ENCODE measurements around the gene ZNF789.

The ZNF789 gene

GRCh38 chr7:99449326-99449725, 23.4 kb upstream of the ZNF789 start:
- no peak for DNase-seq (ENCODE audit: low read depth)
- TF ChIP-seq CTCF (IDR thresholded peaks at IDR 0.05; ENCODE audit: low read length, missing control alignments), result no peak
- no peak overlapping the region for H3K4me3 ChIP-seq (replicated peaks; ENCODE audit: low read depth, low read length)

GRCh38 chr7:99451936-99452335, 20.8 kb upstream of the ZNF789 start:
- DNase-seq (ENCODE audit: low read depth), result no peak
- no peak for TF ChIP-seq CTCF (IDR thresholded peaks at IDR 0.05; ENCODE audit: low read length, missing control alignments)
- no peak overlapping the region for H3K4me3 ChIP-seq (replicated peaks; ENCODE audit: low read depth, low read length)

GRCh38 chr7:99452541-99452940, 20.1 kb upstream of the ZNF789 start:
- DNase-seq (ENCODE audit: low read depth), result no peak
- no peak overlapping the region for H3K4me3 ChIP-seq (replicated peaks; ENCODE audit: low read depth, low read length)
- TF ChIP-seq CTCF (IDR thresholded peaks at IDR 0.05; ENCODE audit: low read length, missing control alignments), result no peak

- no peak for DNase-seq (ENCODE audit: low read depth)
- no peak overlapping the region for H3K4me3 ChIP-seq (replicated peaks; ENCODE audit: low read depth, low read length)
- TF ChIP-seq CTCF (IDR thresholded peaks at IDR 0.05; ENCODE audit: low read length, missing control alignments), result no peak
Observed at GRCh38 chr7:99453105-99453504, 19.6 kb upstream of the ZNF789 start.

- no peak overlapping the region for H3K4me3 ChIP-seq (replicated peaks; ENCODE audit: low read depth, low read length)
- no peak for TF ChIP-seq CTCF (IDR thresholded peaks at IDR 0.05; ENCODE audit: low read length, missing control alignments)
- no peak for DNase-seq (ENCODE audit: low read depth)
Observed at GRCh38 chr7:99455874-99456273, 16.8 kb upstream of the ZNF789 start.

- DNase-seq (ENCODE audit: low read depth), result no peak
- TF ChIP-seq CTCF (IDR thresholded peaks at IDR 0.05; ENCODE audit: low read length, missing control alignments), result no peak
- no peak overlapping the region for H3K4me3 ChIP-seq (replicated peaks; ENCODE audit: low read depth, low read length)
Observed at GRCh38 chr7:99456288-99456687, 16.4 kb upstream of the ZNF789 start.

- H3K4me3 ChIP-seq (replicated peaks; ENCODE audit: low read depth, low read length), result no peak overlapping the region
- TF ChIP-seq CTCF (IDR thresholded peaks at IDR 0.05; ENCODE audit: low read length, missing control alignments), result no peak
- no peak for DNase-seq (ENCODE audit: low read depth)
Observed at GRCh38 chr7:99457050-99457649, 15.5 kb upstream of the ZNF789 start.
